ENCODE data around the gene CEP95. TPM values are rescaled to one million over a fixed set of nuclear protein-coding genes. Genes with fewer than 3 reads are reported as not detected.

Gene CEP95
- polyA plus RNA-seq, 1 donor from 2014 or later = 220 TPM

DNA sequence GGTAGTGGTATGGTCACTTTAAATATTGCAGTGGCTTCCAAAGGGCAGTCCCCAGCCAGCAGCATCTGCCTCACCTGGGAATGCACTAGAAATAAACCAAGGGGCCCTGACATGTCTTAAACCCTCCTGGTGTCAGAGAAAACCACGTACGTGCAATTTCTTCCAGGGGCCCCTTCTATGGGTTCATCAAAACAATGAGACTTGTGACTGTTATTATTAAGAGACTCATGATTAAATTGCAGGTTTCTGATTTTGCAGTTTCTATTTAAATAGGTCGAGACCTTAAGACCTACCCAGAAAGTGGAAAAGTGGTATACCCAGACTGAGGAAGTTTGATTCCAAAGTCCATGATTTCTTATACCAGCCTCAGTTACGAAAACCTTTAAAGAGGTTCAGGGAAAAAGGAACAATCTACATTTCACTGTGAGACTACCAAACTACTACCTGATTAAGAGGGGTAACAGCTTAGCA lies 9.2 kb upstream of the CEP95 start:
- peaks cover 47% of the 10 kb centered on the region for H3K79me2 ChIP-seq (replicated peaks; ENCODE audit: insufficient read depth, low read length)
- H3F3A ChIP-seq (ENCODE audit: insufficient read depth, low read length, poor library complexity, severe bottlenecking) = peaks cover 16% of the 10 kb centered on the region
- H3K9me3 ChIP-seq (ENCODE audit: low read length) = no peaks in the 10 kb centered on the region
- no peak overlapping the region for H2AFZ ChIP-seq (ENCODE audit: low read depth, low read length)
- peak overlapping the region; percentile 94 for H3K4me2 ChIP-seq (ENCODE audit: low read length)
- peaks cover 19% of the 10 kb centered on the region for H3K36me3 ChIP-seq (ENCODE audit: insufficient read depth, low read length)
- peak overlapping the region; percentile 80 for H3K27ac ChIP-seq (ENCODE audit: low read length)
- TF ChIP-seq SMC3 (conservative IDR thresholded peaks at IDR 0.05; ENCODE audit: poor library complexity) = no peak
- no peak for TF ChIP-seq MXI1 (conservative IDR thresholded peaks at IDR 0.05; ENCODE audit: poor library complexity, severe bottlenecking)
- TF ChIP-seq EZH2 (IDR thresholded peaks at IDR 0.05; ENCODE audit: borderline replicate concordance, insufficient read depth, low read length, poor library complexity, severe bottlenecking) = no peak
- TF ChIP-seq EP300 (conservative IDR thresholded peaks at IDR 0.05; ENCODE audit: poor library complexity, severe bottlenecking) = no peak
- TF ChIP-seq, protein P1, sequence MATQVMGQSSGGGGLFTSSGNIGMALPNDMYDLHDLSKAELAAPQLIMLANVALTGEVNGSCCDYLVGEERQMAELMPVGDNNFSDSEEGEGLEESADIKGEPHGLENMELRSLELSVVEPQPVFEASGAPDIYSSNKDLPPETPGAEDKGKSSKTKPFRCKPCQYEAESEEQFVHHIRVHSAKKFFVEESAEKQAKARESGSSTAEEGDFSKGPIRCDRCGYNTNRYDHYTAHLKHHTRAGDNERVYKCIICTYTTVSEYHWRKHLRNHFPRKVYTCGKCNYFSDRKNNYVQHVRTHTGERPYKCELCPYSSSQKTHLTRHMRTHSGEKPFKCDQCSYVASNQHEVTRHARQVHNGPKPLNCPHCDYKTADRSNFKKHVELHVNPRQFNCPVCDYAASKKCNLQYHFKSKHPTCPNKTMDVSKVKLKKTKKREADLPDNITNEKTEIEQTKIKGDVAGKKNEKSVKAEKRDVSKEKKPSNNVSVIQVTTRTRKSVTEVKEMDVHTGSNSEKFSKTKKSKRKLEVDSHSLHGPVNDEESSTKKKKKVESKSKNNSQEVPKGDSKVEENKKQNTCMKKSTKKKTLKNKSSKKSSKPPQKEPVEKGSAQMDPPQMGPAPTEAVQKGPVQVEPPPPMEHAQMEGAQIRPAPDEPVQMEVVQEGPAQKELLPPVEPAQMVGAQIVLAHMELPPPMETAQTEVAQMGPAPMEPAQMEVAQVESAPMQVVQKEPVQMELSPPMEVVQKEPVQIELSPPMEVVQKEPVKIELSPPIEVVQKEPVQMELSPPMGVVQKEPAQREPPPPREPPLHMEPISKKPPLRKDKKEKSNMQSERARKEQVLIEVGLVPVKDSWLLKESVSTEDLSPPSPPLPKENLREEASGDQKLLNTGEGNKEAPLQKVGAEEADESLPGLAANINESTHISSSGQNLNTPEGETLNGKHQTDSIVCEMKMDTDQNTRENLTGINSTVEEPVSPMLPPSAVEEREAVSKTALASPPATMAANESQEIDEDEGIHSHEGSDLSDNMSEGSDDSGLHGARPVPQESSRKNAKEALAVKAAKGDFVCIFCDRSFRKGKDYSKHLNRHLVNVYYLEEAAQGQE (IDR thresholded peaks at IDR 0.05; ENCODE audit: borderline replicate concordance) = no peak
- TF ChIP-seq POLR2AphosphoS5 (IDR thresholded peaks at IDR 0.05) = no peak
- TF ChIP-seq RAD21 (conservative IDR thresholded peaks at IDR 0.05) = no peak
- TF ChIP-seq TAF1 (IDR thresholded peaks at IDR 0.05; ENCODE audit: low read depth) = no peak
- TF ChIP-seq, protein P2, sequence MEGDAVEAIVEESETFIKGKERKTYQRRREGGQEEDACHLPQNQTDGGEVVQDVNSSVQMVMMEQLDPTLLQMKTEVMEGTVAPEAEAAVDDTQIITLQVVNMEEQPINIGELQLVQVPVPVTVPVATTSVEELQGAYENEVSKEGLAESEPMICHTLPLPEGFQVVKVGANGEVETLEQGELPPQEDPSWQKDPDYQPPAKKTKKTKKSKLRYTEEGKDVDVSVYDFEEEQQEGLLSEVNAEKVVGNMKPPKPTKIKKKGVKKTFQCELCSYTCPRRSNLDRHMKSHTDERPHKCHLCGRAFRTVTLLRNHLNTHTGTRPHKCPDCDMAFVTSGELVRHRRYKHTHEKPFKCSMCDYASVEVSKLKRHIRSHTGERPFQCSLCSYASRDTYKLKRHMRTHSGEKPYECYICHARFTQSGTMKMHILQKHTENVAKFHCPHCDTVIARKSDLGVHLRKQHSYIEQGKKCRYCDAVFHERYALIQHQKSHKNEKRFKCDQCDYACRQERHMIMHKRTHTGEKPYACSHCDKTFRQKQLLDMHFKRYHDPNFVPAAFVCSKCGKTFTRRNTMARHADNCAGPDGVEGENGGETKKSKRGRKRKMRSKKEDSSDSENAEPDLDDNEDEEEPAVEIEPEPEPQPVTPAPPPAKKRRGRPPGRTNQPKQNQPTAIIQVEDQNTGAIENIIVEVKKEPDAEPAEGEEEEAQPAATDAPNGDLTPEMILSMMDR (IDR thresholded peaks at IDR 0.05; ENCODE audit: poor library complexity, severe bottlenecking) = no peak
- H3K9ac ChIP-seq (ENCODE audit: low read length) = peak overlapping the region; percentile 66
- H3K27me3 ChIP-seq (ENCODE audit: insufficient read depth, low read depth, low read length) = no peaks in the 10 kb centered on the region
- H4K20me1 ChIP-seq (ENCODE audit: insufficient read depth) = peaks cover 20% of the 10 kb centered on the region
- peak overlapping the region; percentile 86 for H3K4me3 ChIP-seq (ENCODE audit: low read length)
- H3K9me2 ChIP-seq (ENCODE audit: insufficient read depth, low read length) = no peaks in the 10 kb centered on the region

DNA sequence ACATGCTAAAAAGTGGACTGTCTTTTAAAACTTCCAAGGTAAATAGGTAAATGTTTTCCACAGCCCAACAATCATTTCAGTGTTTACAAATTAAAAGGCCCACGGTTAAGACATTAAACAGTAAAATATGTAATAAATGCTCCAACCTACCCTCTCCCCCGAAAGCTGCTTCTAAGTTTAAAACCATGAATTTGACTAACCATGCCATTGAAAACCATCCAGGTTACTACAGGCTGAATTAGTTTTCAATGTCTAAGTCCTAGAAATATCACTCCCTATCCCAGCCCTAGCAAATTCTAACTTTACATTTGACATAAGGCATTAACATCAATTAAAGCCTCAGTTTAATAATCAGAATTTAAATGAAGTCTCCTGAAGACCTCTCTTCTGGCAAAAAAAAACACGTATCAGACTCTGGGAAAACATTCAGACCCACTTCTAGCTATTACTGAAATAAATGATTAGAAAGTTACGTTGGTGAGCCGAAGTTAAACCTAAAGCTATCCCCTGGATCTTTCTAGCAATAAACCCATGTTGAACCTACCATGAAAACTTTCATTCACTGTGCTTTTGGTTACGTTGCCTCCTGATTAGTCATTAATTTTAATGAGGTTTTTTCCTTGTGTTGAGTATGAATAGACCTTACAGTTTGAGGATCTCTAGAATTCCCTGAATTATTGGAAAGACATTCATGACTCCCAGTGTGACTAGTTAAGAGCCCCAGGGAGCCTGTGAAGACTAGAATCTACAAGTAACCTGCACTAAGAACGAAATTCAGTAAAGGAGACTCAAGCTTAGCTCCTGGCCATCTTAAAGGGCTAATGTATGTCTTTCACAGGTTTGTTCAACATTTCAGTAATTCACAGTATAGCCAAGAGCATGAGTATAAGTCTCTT lies 8.2 kb upstream of the CEP95 start:
- H3K27ac ChIP-seq (ENCODE audit: low read length) = no peak overlapping the region
- peaks cover 53% of the 10 kb centered on the region for H3K79me2 ChIP-seq (replicated peaks; ENCODE audit: insufficient read depth, low read length)
- no peak overlapping the region for H3K4me2 ChIP-seq (ENCODE audit: low read length)
- no peak overlapping the region for H3K4me3 ChIP-seq (ENCODE audit: low read length)
- no peaks in the 10 kb centered on the region for H3K9me2 ChIP-seq (ENCODE audit: insufficient read depth, low read length)
- no peak for TF ChIP-seq RAD21 (conservative IDR thresholded peaks at IDR 0.05)
- no peak for TF ChIP-seq SMC3 (conservative IDR thresholded peaks at IDR 0.05; ENCODE audit: poor library complexity)
- no peak for TF ChIP-seq MXI1 (conservative IDR thresholded peaks at IDR 0.05; ENCODE audit: poor library complexity, severe bottlenecking)
- TF ChIP-seq, protein P2 (IDR thresholded peaks at IDR 0.05; ENCODE audit: poor library complexity, severe bottlenecking) = no peak
- no peak for TF ChIP-seq POLR2AphosphoS5 (IDR thresholded peaks at IDR 0.05)
- TF ChIP-seq EZH2 (IDR thresholded peaks at IDR 0.05; ENCODE audit: borderline replicate concordance, insufficient read depth, low read length, poor library complexity, severe bottlenecking) = no peak
- TF ChIP-seq, protein P1 (IDR thresholded peaks at IDR 0.05; ENCODE audit: borderline replicate concordance) = no peak
- TF ChIP-seq EP300 (conservative IDR thresholded peaks at IDR 0.05; ENCODE audit: poor library complexity, severe bottlenecking) = no peak
- no peak for TF ChIP-seq TAF1 (IDR thresholded peaks at IDR 0.05; ENCODE audit: low read depth)
- H3K9me3 ChIP-seq (ENCODE audit: low read length) = no peaks in the 10 kb centered on the region
- H4K20me1 ChIP-seq (ENCODE audit: insufficient read depth) = peaks cover 20% of the 10 kb centered on the region
- H3K9ac ChIP-seq (ENCODE audit: low read length) = no peak overlapping the region
- H3K36me3 ChIP-seq (ENCODE audit: insufficient read depth, low read length) = peaks cover 26% of the 10 kb centered on the region
- no peak overlapping the region for H2AFZ ChIP-seq (ENCODE audit: low read depth, low read length)
- no peaks in the 10 kb centered on the region for H3K27me3 ChIP-seq (ENCODE audit: insufficient read depth, low read depth, low read length)
- H3F3A ChIP-seq (ENCODE audit: insufficient read depth, low read length, poor library complexity, severe bottlenecking) = peaks cover 16% of the 10 kb centered on the region

Measured in neural cell (in vitro differentiated cells).